OCI-LY7 (cell line): ENCODE results near the gene KCNB1. TPM values are rescaled to one million over a fixed set of nuclear protein-coding genes. Genes with fewer than 3 reads are reported as not detected.

Experiments used
- BruUV-seq: library from RNA; stranded (reverse); fragments of 400-500 nt; replicated peaks from 2 replicates; lab custom pipeline; 2021; lab: Mats Ljungman, UMichigan
- CTCF ChIA-PET: fragments of 300-600 bp; sonication (Branson Sonifier 250); formaldehyde crosslinking; loops from one replicate; lab custom pipeline; 2022; ENCODE audit warnings: antibody characterized with exemption; ENCODE audit not compliant: unreplicated experiment; lab: Charles Lee
- POLR2A ChIA-PET: fragments of 300-600 bp; sonication (Branson Sonifier 250); formaldehyde crosslinking; loops from one replicate; lab custom pipeline; 2022; ENCODE audit warnings: antibody characterized with exemption; lab: Charles Lee
- DNase-seq: peaks from one replicate; pipeline ENCODE4 v3.0.0-alpha.2; 2015; ENCODE audit warnings: low spot score
- H2AFZ ChIP-seq: fragments of 200-600 bp; sonication (generic), shearing (Covaris generic); 2 replicates; pipeline ENCODE4 v1.6.1; 2014; ENCODE audit warnings: mild to moderate bottlenecking, antibody characterized with exemption, low read length, moderate library complexity
- H3K27ac ChIP-seq: fragments of 200-600 bp; sonication (generic); 2 replicates; pipeline ENCODE4 v1.5.1; 2014; ENCODE audit warnings: mixed run types, low read depth, mild to moderate bottlenecking, moderate library complexity, low read length, inconsistent platforms; ENCODE audit not compliant: poor library complexity, severe bottlenecking
- H3K36me3 ChIP-seq: fragments of 200-600 bp; sonication (generic); 2 replicates; pipeline ENCODE4 v1.6.1; 2014; ENCODE audit warnings: mild to moderate bottlenecking, antibody characterized with exemption, low read length, moderate library complexity, mixed read lengths; ENCODE audit not compliant: insufficient read depth
- H3K4me1 ChIP-seq: fragments of 200-600 bp; sonication (generic); 2 replicates; pipeline ENCODE4 v1.5.1; 2014; ENCODE audit warnings: mild to moderate bottlenecking, low read length; ENCODE audit not compliant: insufficient read depth, poor library complexity, severe bottlenecking
- H3K4me2 ChIP-seq: fragments of 200-600 bp; sonication (generic); 2 replicates; pipeline ENCODE4 v1.6.1; 2014; ENCODE audit warnings: mild to moderate bottlenecking, low read length
- H3K4me3 ChIP-seq: fragments of 200-600 bp; sonication (generic); 2 replicates; pipeline ENCODE4 v1.5.1; 2014; ENCODE audit warnings: mild to moderate bottlenecking, low read depth, low read length; ENCODE audit not compliant: poor library complexity, severe bottlenecking
- H3K79me2 ChIP-seq: fragments of 200-600 bp; sonication (generic); 2 replicates; pipeline ENCODE4 v1.6.1; 2016; ENCODE audit warnings: low read depth, mild to moderate bottlenecking, low read length, moderate library complexity, mixed read lengths; ENCODE audit not compliant: insufficient read depth
- H3K9me2 ChIP-seq: fragments of 200-600 bp; sonication (generic); 2 replicates; pipeline ENCODE4 v1.6.1; 2016; ENCODE audit warnings: mild to moderate bottlenecking, low read length, mixed read lengths; ENCODE audit not compliant: insufficient read depth
- H3K9me3 ChIP-seq: fragments of 200-600 bp; sonication (generic); 2 replicates; pipeline ENCODE4 v1.6.1; 2014; ENCODE audit warnings: mild to moderate bottlenecking, mixed run types, low read length, mixed read lengths
- H4K20me1 ChIP-seq: fragments of 200-600 bp; sonication (generic); 2 replicates; pipeline ENCODE4 v1.6.1; 2014; ENCODE audit warnings: mild to moderate bottlenecking, antibody characterized with exemption, low read length, moderate library complexity, mixed read lengths; ENCODE audit not compliant: insufficient read depth
- EZH2phosphoT487 ChIP-seq: fragments of 200-600 bp; sonication (generic); IDR thresholded peaks from 2 replicates; pipeline ENCODE4 v1.6.1; 2018; ENCODE audit warnings: low read depth, borderline replicate concordance, mild to moderate bottlenecking, mixed run types, antibody characterized with exemption, low read length, moderate library complexity, mixed read lengths
- intact Hi-C: fragments of 100-400 bp; cut with micrococcal nuclease; formaldehyde crosslinking; loops from one replicate; pipeline ENCODE4 v1.10.0; 2022; ENCODE audit not compliant: unreplicated experiment
- total RNA-seq, 2 experiments: library from RNA; depleted of rRNA in 1 of 2; stranded (reverse); fragments of >200 nt in 1 of 2; shearing (Covaris generic) in 1 of 2; gene quantifications; 2 replicates each; pipeline ENCODE4 v1.2.3, GENCODE V29; 2014 to 2022
- TF ChIP-seq, protein P1 (sequence below): fragments of 200-600 bp; sonication (generic); conservative IDR thresholded peaks from 2 replicates; pipeline ENCODE4 v1.5.1; 2014; ENCODE audit warnings: mild to moderate bottlenecking, antibody characterized with exemption, low read length, moderate library complexity, mixed read lengths

The KCNB1 gene
- total RNA-seq, 2 experiments from 2014 or later: not detected

DNA sequence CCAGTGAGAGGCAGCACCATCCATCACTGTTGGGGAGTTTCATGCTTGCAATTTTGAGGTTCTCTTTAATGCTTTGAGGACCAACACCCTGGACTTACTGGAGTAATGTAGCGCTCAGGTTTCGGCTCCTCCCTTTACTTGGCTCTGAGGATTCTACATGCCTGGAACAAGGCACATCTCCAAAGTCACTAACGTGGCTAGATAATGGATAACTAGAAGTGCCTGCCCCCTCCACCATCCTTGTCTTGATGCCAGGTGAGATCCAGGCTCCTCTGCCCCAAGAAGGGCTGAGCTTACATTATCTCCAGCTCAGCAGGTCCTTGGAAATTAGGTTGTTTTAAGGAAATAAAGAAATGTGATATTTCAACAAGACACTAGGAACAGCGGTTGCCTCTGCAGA is 129.1 kb downstream of the KCNB1 start:
- no peak overlapping the region for H2AFZ ChIP-seq
- ChIA-PET POLR2A (interaction anchor here (0.7 to 0.8 kb wide), 2 partner anchors 152 to 243 kb away, joined by 3 to 5 read pairs; no protein-coding TSS in a partner anchor), CTCF (interaction anchor here (0.9 kb wide), 1 partner anchor 10 kb away, joined by 3 read pairs; no protein-coding TSS in a partner anchor)
- no peaks in the 10 kb centered on the region for H3K79me2 ChIP-seq
- no peaks in the 10 kb centered on the region for H4K20me1 ChIP-seq
- H3K36me3 ChIP-seq: no peaks in the 10 kb centered on the region
- no peaks in the 10 kb centered on the region for H3K4me1 ChIP-seq
- H3K9me3 ChIP-seq: no peaks in the 10 kb centered on the region
- H3K27ac ChIP-seq: no peak overlapping the region
- DNase-seq: no peak
- no peaks in the 10 kb centered on the region for H3K9me2 ChIP-seq
- intact Hi-C loops: no loop called here
- no peak overlapping the region for H3K4me2 ChIP-seq
- no TSS peak for BruUV-seq
- no peak for TF ChIP-seq EZH2phosphoT487
- TF ChIP-seq, protein P1, sequence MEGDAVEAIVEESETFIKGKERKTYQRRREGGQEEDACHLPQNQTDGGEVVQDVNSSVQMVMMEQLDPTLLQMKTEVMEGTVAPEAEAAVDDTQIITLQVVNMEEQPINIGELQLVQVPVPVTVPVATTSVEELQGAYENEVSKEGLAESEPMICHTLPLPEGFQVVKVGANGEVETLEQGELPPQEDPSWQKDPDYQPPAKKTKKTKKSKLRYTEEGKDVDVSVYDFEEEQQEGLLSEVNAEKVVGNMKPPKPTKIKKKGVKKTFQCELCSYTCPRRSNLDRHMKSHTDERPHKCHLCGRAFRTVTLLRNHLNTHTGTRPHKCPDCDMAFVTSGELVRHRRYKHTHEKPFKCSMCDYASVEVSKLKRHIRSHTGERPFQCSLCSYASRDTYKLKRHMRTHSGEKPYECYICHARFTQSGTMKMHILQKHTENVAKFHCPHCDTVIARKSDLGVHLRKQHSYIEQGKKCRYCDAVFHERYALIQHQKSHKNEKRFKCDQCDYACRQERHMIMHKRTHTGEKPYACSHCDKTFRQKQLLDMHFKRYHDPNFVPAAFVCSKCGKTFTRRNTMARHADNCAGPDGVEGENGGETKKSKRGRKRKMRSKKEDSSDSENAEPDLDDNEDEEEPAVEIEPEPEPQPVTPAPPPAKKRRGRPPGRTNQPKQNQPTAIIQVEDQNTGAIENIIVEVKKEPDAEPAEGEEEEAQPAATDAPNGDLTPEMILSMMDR: no peak
- no peak overlapping the region for H3K4me3 ChIP-seq

GRCh38 chr20:49352751-49353150 is 129.7 kb downstream of the KCNB1 start:
- Histone ChIP-seq H3K27ac (no peak overlapping the region), H3K9me3 (no peaks in the 10 kb centered on the region), H3K4me2 (no peak overlapping the region), H4K20me1 (no peaks in the 10 kb centered on the region), H3K4me1 (no peaks in the 10 kb centered on the region), H3K79me2 (no peaks in the 10 kb centered on the region), H3K36me3 (no peaks in the 10 kb centered on the region), H3K4me3 (no peak overlapping the region), H3K9me2 (no peaks in the 10 kb centered on the region), H2AFZ (no peak overlapping the region)
- no TSS peak for BruUV-seq
- DNase-seq: no peak
- ChIA-PET POLR2A (interaction anchor here (0.8 to 1.3 kb wide), 2 partner anchors 23 to 152 kb away, joined by 3 read pairs; no protein-coding TSS in a partner anchor), CTCF (interaction anchor here (0.9 kb wide), 1 partner anchor 9 kb away, joined by 3 read pairs; no protein-coding TSS in a partner anchor)
- intact Hi-C loops: no loop called here
- TF ChIP-seq EZH2phosphoT487: no peak
- TF ChIP-seq, protein P1: no peak

DNA sequence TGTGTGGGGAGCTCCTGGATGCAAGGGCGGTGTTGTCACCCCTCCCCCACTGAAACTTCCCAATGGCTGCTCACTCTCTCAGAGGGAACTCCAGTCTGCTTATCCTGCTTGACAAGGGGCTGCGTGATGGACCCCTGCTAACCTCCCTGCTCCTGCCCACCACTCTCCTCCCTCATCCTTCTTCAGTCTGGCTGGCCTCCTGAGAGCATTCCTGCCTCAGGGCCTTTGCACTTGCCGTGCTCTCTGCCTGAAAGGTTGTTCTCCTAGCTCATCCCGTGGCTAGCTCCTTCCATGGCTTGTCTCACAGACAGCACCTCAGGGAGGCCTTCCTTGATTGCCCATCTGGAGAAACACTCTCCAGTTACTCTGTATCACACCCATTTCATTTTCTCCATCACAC is 130.7 kb downstream of the KCNB1 start:
- no peak overlapping the region for H3K4me3 ChIP-seq
- H3K9me3 ChIP-seq: no peaks in the 10 kb centered on the region
- TF ChIP-seq EZH2phosphoT487: no peak
- TF ChIP-seq, protein P1: no peak
- no peaks in the 10 kb centered on the region for H3K9me2 ChIP-seq
- H3K27ac ChIP-seq: no peak overlapping the region
- no peak for DNase-seq
- no TSS peak for BruUV-seq
- POLR2A ChIA-PET: interaction anchor here (0.5 to 1.3 kb wide), 2 partner anchors 22 to 223 kb away, joined by 3 read pairs; no protein-coding TSS in a partner anchor
- no peaks in the 10 kb centered on the region for H3K36me3 ChIP-seq
- H3K4me2 ChIP-seq: no peak overlapping the region
- H4K20me1 ChIP-seq: no peaks in the 10 kb centered on the region
- no peaks in the 10 kb centered on the region for H3K79me2 ChIP-seq
- no peaks in the 10 kb centered on the region for H3K4me1 ChIP-seq
- CTCF ChIA-PET: no interaction called here
- intact Hi-C loops: no loop called here
- no peak overlapping the region for H2AFZ ChIP-seq
